ENCODE measurements around the gene LCORL.
"Not testable (repeated sequence)": the region's sequence is repeated elsewhere in the genome, so short reads cannot be mapped to it uniquely, and the experiment has no call there.

Gene LCORL

DNA sequence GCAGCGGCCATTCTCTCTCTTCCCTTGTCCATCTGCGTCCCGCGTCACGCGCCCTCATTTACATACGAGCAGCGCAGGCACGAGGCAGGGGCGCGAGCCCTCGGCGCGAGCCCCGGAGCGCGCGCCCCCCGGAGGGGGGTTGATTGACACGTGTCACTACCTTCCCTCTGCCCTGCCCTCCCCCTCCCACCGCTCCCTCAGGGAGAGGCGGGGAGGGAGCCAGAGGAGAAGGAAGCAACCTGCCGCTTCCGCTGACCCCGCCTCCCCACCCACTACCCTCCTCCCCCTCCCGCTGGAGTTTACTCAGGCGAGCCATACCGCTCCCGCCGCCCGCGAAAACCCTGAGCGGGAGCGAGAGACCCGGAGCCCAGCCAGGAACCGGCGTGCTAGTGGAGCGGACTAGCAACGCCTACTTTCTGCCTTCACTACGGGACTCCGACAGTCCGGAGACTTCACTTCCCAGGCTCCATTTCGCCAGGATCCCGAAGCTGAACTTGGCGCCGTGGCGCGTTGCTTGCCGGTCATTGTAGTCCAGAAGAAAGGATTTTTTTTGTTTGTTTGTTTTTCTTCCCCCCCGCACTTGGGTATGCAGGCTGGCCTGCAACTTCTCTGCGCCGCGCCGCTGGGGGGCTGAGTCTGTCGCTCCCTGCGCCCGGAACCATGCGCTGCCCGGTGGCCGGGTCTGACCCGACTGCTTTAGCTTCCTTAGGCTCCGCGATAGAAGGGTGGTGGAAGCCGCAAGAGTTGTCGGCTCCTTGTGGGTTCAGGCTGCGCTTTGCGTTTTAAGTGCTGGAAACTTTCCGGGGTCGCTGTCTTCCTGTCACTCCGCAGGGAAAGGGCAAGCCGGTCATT lies at the start of gene LCORL:
LCORL (minus strand) TSS at position 36 of the 852 bp plus-strand sequence; CDS start at position 32, 4 bp downstream.
- peak; percentile 95 to 97 for DNase-seq

DNA sequence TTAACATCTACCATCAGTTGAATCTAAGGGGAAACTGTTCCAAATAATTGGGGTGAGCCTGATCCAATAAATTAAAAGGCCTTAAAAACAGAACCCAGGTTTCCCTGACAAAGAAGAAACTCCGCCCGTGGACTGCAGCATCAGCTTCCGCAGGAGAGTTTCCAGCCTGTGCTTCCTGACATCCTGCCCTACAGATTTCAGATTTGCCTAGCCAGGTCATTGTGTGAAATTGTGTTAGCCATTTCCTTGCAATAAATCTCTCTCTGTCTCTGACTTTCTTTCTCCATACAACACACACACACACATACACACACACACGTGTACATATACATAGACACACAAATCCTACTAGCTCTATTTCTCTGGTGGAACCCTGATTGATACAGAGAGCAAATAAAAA lies 48.3 kb upstream of the LCORL start:
- DNase-seq: no peak

DNA sequence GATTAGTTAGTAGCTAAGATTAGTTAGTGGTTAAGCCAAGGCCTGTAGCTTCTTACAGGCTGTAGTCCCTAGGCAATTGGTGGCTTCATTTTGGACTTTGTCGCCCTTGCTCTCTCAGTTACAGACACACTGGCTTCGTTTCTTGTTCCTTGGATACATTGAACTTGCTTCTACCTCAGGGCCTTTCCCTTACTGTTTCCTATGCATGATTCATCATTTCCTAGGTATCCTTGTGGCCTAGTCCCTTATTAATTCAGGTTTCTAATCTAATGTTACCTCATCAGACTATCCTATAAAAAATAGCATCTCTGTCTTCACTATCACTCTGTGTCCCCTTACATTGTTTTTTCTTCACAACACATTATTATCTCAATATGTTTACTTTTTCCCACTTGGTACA lies 45.5 kb upstream of the LCORL start:
- no peak for DNase-seq

DNA sequence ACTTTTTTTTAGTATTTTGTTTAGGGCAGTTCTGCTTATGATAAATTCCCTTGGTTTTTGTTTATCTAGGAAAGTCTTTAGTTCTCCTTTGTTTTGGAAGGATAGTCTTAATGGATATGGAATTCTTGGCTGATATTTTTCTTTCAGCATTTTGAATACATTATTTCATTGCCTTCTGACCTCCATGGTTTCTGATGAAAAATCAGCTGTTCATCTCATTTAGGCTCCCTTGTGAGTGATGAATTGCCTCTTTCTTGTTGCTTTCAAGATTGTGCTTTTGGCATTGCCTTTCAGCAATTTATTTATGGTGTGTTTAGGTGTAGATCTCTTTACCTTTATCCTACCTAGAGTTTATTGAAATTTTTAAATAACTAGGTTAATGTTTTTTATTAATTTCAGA lies 41.5 kb upstream of the LCORL start:
- DNase-seq: no peak

DNA sequence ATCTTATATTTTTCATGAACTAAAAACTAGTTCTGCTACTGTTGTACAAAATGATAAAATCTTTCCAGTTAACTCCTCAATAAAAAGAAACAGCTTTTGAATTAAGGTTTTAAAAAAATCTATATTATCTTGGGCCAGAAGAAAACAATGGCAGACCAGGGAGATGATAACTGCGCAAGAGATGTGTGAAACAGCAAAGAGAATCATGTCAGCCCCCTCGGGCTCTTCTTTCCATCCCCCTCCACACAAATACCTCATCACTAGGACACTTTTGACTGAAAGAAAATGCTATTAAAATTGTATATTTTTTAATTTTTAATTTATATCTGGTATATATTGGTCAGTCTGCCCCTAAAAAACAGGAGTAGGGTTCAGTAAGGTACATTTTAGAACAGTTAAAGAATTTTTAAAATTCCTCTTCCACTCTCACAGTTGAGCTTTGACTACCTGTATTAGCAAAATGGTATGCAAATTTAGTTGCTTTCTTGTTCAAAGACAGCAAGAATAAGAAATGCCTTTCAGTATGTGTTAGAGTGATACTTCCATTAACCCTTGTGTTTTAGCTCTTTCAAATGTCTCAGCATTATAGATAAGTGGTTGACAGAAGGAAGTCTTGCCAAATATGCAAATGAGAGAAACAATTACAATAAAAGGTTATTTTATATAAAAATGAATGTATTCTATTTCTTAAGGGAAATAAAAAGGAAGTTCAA lies 36.4 kb upstream of the LCORL start:
- no peak for DNase-seq

DNA sequence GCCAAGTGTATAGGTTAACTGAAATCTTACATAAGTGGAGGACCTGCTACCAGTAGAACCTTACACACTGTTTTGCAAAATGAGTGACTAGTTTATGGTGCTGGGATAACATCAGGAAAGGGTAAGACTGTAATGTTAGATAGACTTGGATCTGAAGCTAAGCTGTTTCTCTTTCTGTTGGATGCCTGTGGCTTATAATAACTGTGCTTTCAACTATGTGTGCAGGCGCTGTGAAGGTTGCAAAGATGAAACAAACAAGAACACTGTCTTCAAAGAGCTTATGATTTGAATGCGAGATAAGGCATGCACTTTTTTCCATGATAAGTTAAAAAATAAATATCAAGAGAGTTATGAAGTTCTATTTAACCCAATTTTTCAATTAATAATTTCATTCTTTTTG lies 34.5 kb upstream of the LCORL start:
- DNase-seq: no peak

DNA sequence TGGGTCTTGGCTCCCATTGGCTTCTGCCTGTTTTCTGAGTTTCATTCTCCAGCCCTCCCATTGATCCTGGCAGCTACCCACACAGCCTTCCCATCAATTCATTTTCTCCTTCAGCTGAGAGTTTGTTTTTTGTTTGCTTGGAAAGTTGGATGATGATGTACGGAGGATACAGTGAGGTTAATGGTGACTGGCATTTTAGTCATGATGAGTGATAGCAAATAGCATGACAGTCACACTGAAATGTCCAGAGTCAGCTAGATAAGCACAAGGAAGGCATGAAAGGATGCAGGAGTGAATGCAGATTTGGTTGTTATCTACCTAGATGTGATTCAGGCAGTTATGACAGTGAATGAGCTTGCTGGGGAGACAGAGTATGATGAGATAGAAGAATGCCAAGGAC lies 30.6 kb upstream of the LCORL start:
- no peak for DNase-seq

DNA sequence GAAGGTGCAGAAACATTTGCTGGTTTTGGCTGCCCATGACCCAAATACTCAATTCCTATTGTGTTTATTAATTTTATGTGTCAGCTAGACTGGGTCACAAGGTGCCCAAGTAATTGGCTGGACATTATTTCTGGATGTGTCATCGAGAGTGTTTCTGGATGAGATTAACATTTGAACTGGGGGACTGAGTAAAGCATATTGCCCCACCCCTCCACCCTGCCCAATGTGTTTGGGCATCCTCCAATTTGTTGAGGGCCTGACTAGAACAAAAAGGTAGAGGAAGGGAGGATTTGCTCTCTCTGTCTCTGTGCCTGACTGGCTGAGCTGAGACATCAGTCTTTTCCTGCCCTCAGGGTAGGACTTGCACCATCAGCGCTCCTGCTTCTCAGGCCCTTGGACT lies 29.7 kb upstream of the LCORL start:
- DNase-seq: no peak

DNA sequence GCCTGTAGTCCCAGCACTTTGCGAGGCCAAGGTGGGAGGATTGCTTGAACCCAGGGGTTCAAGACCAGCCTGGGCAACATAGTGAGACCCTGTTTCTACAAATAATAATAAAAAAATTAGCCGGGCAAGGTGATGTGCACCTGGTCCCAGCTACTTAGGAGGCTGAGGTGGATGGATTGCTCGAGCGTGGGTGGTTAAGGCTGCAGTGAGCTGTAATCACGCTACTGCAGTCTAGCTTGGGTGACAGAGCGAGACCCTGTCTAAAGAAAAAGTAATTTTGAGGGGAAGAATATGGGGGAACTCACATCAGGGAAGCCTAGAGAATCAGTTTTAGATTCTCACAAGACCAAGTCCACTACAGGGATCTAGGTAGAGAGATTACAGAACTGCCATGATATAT lies 28.9 kb upstream of the LCORL start:
- no peak for DNase-seq

DNA sequence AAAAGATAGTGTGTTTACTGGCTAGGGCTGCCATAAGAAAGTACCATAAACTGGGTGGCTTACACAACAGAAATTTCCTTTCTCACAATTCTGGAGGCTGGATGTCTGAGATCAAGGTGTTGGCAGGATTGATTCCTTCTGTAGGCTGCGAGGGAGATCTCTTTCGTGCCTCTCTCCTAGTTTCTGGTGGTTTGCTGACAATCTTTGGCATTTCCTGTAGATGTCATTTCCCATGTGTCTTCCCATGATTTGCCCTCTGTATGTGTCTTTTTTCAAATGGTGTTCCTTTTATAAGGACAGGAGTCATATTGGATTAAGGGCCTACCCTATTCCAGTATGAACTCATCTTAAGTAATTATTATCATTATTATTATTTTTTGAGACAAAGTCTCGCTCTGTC lies 27.9 kb upstream of the LCORL start:
- DNase-seq: no peak

DNA sequence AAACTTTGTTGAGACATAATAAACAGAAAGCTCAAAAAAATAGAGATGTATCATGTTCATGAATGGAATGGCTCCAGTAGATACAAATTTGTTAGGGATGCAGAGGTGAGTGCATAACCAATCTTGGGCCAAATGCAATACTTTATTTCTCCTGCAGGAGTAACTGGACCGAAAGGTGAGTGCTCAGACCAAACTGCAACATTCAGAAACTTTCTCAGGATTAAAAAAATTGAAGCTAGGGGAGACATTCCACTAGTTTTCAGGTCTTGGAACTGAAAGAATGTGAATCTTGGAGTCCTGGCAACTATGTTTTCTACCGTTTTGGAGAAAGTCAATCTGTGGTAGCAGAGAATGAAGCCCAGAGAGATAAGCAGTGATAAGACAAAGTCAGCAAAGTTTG lies 21.2 kb upstream of the LCORL start:
- DNase-seq: no peak

DNA sequence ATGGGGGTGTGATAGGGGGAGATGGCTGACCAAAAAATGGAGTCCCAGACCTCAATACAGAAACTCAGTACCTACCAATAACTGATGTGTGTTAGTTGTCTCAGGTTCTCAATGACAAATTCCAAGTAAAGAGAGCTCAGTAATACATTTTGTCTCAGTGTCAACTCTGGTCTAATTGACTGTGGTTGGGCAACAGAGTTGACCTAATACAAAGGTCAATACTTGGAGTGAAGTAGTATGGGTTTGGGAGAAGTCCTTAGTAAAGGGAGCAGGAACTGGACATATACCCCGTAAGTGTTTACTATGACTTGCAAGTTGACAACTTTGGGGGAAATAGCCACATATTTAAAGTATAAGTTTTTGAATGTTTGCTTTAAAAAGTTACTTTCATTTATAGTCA lies 20.5 kb upstream of the LCORL start:
- DNase-seq: no peak

DNA sequence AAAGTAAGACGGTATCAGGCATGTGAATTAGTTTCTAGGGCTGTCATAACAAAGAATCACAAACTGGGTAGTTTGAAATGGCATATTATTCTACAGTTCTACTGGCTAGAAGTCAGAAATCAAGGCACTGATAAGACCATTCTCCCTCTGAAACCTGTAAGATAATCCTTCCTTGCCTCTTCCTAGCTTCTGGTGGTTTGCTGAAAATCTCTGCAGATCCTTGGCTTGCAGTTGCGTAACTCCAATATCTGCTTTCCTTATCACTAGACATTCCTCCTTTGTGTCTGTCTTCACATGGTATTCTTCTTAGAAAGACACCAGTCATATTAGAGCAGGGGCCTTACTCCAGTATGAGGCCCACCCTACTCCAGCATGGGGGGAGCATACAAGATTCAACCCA lies 19.6 kb upstream of the LCORL start:
- no peak for DNase-seq

DNA sequence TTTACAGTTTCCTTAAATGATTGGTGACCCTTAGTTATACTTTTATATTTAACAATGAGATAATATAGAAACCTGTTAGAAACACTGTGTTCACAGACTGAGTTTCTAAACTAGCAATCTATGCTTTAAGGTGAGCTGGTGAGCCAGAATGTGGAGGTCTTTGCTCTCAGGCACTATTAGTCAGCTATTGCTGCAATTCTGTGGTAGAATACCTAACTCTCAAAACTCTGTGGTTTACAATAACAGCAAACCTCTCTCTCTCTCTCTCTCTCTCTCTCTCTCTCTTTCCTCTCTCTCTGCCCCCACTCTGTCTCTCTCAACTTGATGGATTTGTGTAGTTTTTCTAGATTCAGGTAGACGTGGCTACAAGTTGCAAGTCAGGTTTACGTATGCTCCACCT lies 17.6 kb upstream of the LCORL start:
- no peak for DNase-seq

DNA sequence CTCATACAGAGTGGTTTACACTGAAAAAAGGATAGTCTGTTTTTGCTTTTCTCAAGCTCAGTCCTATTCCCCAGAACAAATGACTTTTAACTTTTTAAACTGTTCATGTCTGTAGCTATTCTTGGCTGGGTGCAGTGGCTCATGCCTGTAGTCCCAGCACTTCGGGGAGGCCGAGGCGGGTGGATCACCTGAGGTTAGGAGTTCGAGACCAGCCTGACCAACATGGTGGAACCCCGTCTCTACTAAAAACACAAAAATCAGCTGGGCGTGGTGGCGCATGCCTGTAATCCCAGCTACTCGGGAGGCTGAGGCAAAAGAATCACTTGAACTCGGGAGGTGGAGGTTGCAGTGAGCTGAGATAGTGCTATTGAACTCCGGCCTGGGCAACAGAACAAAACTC lies 14.8 kb upstream of the LCORL start:
- DNase-seq: not testable (repeated sequence)

DNA sequence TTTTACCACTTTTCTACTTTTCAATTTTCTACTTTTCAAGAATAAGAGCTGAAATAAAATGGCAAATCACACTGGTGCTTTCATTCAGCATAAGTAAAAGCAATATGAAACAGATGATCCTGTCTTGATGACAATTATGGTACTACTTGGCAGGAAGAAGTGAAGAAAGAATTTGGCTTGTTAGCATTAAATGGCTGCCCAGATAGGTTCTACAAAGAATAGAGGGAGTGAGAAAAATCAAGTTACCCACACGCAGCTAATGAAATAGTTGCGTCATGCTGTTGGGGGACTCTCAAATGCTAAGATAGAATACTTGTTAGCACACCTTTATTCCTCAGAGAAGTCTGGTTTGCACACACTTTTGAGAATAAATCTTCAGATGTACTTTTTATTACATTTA lies 12.5 kb upstream of the LCORL start:
- DNase-seq: no peak

DNA sequence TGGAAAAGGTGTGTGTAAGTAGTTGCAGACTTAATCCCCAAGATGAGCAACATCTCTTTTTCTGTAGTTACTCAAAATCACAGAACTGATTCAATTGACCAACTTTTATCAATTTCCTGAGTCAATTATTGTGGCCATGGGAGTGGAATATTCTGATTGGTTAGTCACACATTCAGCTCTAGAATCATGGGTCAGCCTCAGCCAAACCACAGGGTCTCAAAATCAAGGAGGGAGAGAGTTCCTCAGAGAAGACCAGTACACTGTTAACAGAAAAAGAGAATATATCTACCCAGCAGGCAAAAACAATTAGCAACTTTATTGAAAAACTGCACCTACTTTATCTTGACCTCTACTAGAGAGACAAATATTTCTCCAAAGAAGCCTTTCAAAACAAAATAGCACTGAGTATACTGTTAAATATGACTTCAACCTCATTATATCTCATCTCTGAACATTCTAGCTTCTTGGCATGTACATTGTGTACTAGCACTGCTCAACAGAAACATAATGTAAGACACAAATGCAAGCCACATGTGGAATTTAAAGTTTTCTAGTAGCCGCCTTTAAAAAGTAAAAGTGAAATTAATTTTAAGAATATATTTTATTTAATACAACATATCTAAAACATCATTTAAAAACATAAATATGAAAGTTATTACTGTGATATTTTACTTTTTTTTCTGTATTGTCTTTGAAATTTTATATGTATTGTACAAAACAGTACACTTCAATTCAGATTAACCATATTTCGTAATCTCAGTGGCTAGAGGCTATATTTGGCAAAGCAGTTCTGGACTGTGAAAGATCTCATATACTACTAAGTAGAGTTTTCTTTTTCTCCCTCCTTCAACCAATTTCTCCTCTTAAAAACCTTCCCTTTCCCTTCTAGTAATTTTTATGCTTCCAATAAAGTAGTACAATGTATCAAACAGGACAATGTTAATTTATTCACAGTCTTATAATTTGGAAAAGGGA lies 11.8 kb upstream of the LCORL start:
- DNase-seq: no peak

DNA sequence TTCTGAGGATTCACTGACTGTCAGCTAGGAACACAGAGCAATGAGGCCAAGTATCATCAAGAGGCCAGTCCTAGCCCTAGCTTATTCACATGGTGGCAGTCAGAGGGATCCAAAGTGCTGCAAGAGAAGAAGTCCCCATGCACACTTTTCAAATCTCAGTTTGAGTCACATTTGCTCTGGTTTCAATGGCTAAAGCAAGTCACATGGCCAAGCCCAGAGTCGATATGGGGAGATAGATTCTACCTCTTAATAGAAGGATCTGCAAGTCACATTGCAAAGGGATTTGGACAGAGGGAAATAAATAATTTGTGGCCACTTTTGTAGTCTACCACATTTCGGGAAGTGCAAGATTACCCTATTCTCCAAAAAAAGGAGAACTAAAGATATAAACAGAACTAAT lies 3.7 kb upstream of the LCORL start:
- no peak for DNase-seq

DNA sequence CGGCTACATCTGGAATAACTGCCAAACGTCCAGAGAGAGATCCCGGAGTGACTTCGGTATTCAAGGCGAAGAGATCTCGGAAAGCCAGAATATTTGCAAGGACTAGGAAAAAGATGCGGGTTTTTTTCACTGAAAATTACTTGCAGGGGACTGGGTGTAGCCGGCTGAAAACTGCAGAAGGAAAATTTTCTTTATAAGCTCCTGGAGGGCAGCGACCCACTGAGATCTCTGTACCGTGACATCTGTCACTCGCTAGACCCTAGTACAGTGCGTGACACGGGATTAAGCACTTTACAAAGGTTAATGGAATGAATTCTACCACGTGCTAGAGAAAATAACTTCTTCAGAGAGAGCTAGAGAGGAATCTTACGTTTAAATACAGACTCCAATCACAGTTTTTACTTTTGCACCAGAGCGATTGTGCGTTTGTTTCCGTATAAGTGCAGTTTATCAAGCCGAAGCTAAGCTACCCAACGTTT lies 1.1 kb upstream of the LCORL start:
- DNase-seq: no peak

DNA sequence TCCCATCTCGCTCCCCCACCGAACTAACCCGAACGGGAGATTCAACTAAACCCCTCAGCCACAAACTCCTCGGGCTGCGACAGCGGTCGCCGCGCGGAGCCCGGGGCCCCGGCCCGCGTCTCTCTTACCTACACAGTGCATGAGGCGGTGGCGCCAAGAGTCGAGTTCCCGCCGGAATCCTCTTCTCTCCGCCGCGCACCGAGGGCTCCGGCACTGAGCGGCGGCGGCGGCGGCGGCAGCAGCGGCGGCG lies 160 bp downstream of the LCORL start:
- DNase-seq: peak; percentile 66 to 81

DNA sequence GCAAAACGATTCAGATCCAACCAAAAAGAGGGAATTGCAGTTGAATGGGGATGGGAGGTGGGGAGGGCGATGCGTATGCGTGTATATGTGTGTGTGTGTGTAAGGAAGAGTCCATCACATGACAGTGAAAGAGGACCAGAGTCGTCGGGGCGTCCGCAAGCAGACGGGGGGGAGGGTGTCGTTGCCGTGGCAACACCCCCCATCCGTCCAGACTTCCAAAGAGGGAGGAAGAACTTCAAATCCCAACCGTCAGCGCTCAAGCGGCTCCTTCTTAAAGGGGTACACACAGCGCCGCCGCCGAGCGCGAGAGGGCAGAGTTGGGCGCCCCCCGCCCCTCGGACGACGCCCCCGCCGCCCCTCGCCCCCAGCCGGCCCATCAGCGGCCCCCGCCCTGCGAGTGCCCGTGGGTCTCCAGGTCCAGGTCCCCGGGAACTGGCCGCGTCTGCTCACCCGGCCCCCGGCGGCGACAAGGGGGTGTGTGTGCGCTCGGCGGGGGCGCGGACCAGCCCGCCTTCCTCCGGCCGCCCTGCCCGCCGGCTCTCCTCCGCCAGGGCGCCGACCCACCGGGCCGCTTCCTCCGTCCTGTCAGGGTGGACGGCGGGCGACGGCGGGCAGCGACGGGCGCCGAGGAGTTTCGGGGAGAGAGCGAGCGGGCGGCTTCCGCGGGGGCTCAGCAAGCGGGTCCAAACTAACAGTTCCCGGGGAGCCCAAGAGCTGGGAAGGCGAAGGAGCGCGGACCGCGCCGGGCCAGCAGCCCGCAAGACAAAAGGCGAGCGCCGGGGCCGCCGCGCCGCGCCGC lies 685 bp downstream of the LCORL start:
- peak; percentile 79 to 84 for DNase-seq

DNA sequence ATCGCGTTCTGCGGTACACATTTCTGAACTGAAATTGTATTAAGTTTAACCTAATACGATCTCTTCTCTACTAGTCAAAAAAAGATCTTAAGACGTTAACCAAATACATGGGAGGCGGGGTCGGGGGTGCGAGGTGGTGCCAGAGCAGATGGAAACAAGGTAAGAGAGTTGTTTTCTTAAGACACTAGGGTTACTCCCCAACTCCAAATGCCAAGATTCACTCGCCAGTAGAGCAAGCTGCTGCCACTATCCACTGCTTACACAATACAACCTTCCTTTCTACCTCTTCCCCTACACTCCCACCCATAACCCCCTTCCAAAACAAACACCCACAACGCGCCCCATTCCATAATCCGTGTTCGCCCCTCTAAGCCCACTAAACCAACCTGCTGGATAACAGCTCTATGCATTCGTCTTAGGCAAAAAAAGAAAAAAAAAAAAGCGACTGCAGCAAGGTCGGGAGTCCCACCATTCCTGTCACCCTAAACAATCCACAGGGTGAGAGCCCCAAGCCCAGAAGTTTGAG lies 1.3 kb downstream of the LCORL start:
- peak in 1 of 2 experiments; percentile 35 for DNase-seq
